ENCODE measurements around the gene LHX6. TPM values are rescaled to one million over a fixed set of nuclear protein-coding genes. Genes with fewer than 3 reads are reported as not detected.

Gene LHX6
- total and polyA plus RNA-seq, 3 donors from 2014 or later = 8.8 to 11.5 (median 8.8) TPM

- H3K27ac ChIP-seq = no peak overlapping the region
- intact Hi-C loops (cut with DNase I; ENCODE audit: low total_unique reads) = no loop called here
- TF ChIP-seq POLR2A (IDR thresholded peaks at IDR 0.05) = no peak
- TF ChIP-seq CTCF (IDR thresholded peaks at IDR 0.05) = no peak
- no peaks in the 10 kb centered on the region for H3K9me3 ChIP-seq
- no peaks in the 10 kb centered on the region for H3K36me3 ChIP-seq (ENCODE audit: low read depth, missing control alignments)
- H3K4me3 ChIP-seq = no peak overlapping the region
- no peaks in the 10 kb centered on the region for H3K4me1 ChIP-seq
- 60 to 68% methylated on average over 7 of the region's 7 CpGs for WGBS, 2 donors
- no peak for DNase-seq
- H3K27me3 ChIP-seq = no peaks in the 10 kb centered on the region
Measured at GRCh38 chr9:122197426-122197825, 31.3 kb downstream of the LHX6 start.

GRCh38 chr9:122195875-122196274, 32.9 kb downstream of the LHX6 start:
- TF ChIP-seq POLR2A (IDR thresholded peaks at IDR 0.05) = no peak
- no peak for TF ChIP-seq CTCF (IDR thresholded peaks at IDR 0.05)
- Histone ChIP-seq H3K9me3 (no peaks in the 10 kb centered on the region), H3K27me3 (no peaks in the 10 kb centered on the region), H3K4me3 (no peak overlapping the region), H3K4me1 (no peaks in the 10 kb centered on the region), H3K27ac (no peak overlapping the region), H3K36me3 (ENCODE audit: low read depth, missing control alignments) (no peaks in the 10 kb centered on the region)
- intact Hi-C loops (cut with DNase I; ENCODE audit: low total_unique reads) = no loop called here
- 83 to 89% methylated on average over 2 to 4 of the region's 4 CpGs for WGBS, 2 donors
- DNase-seq = no peak

- no peaks in the 10 kb centered on the region for H3K9me3 ChIP-seq
- no peaks in the 10 kb centered on the region for H3K27me3 ChIP-seq
- TF ChIP-seq CTCF (IDR thresholded peaks at IDR 0.05) (no peak), POLR2A (IDR thresholded peaks at IDR 0.05) (no peak)
- WGBS, 2 donors = 62 to 75% methylated on average over 6 of the region's 6 CpGs
- no peak overlapping the region for H3K4me3 ChIP-seq
- no peaks in the 10 kb centered on the region for H3K36me3 ChIP-seq (ENCODE audit: low read depth, missing control alignments)
- DNase-seq = no peak
- intact Hi-C loops (cut with DNase I; ENCODE audit: low total_unique reads) = no loop called here
- H3K4me1 ChIP-seq = no peaks in the 10 kb centered on the region
- H3K27ac ChIP-seq = no peak overlapping the region
Measured at GRCh38 chr9:122193651-122194050, 35.1 kb downstream of the LHX6 start.

GRCh38 chr9:122192914-122193525, 35.7 kb downstream of the LHX6 start:
- Histone ChIP-seq H3K4me1 (no peaks in the 10 kb centered on the region), H3K9me3 (no peaks in the 10 kb centered on the region), H3K27me3 (no peaks in the 10 kb centered on the region), H3K36me3 (ENCODE audit: low read depth, missing control alignments) (no peaks in the 10 kb centered on the region), H3K4me3 (no peak overlapping the region), H3K27ac (no peak overlapping the region)
- TF ChIP-seq CTCF (IDR thresholded peaks at IDR 0.05) = no peak
- no peak for TF ChIP-seq POLR2A (IDR thresholded peaks at IDR 0.05)
- 70 to 74% methylated on average over 16 of the region's 16 CpGs for WGBS, 2 donors
- DNase-seq = no peak
- intact Hi-C loops (cut with DNase I; ENCODE audit: low total_unique reads) = no loop called here

GRCh38 chr9:122192261-122192875, 36.4 kb downstream of the LHX6 start:
- no peaks in the 10 kb centered on the region for H3K27me3 ChIP-seq
- TF ChIP-seq CTCF (IDR thresholded peaks at IDR 0.05) (no peak), POLR2A (IDR thresholded peaks at IDR 0.05) (no peak)
- intact Hi-C loops (cut with DNase I; ENCODE audit: low total_unique reads) = no loop called here
- no peaks in the 10 kb centered on the region for H3K36me3 ChIP-seq (ENCODE audit: low read depth, missing control alignments)
- DNase-seq = no peak
- WGBS, 2 donors = 80 to 85% methylated on average over 5 of the region's 5 CpGs
- no peak overlapping the region for H3K27ac ChIP-seq
- H3K4me1 ChIP-seq = no peaks in the 10 kb centered on the region
- H3K4me3 ChIP-seq = no peak overlapping the region
- no peaks in the 10 kb centered on the region for H3K9me3 ChIP-seq
